ENCODE measurements around the gene CROCC. TPM values are rescaled to one million over a fixed set of nuclear protein-coding genes. Genes with fewer than 3 reads are reported as not detected.
"Not testable (repeated sequence)": the region's sequence is repeated elsewhere in the genome, so short reads cannot be mapped to it uniquely, and the experiment has no call there.

The CROCC gene
- total RNA-seq, 2 donors from 2014 or later: 6.5 to 9.2 TPM

DNA sequence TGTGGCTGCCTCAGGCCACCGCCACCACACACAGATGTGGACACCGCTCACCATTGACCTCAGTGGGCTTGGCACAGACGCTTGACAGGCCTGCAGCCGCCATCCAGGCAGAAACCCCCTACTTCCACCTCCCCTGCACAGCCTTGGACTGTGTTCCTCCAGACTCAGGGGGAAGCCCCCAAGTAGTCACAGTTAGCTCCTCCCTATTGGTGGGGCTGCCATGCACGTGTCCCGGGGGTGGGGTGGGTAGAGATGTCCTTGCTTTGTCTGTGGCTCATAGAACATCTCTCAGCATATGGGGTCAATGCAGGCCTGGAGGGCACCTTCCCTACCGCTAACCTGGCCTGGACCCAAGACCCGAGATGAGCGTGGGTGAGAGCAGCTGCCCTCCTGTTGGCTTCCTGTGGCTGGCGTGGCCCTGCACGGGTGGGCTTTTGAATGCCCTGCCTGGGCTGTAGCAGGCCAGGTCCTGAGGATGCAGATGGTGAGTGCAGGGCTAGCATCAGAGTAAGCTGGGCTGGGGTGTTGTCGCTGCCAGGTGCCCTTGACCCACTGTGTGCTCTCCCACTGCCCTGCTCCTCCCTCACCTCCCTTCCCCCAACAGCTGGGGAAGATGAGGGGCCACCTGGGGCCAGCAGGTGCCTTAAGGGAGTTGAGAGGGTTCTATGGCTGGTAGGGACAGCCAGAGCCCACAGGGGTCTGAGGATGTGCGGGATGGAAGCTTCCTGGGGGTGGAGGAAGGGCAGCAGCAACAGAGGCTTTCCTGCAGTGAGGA is 6.2 kb downstream of the CROCC start:
- ATAC-seq (no peak), DNase-seq (no peak)
- intact Hi-C loops (cut with DNase I): no loop called here

GRCh38 chr1:16929146-16930041 is 7.7 kb downstream of the CROCC start:
- ATAC-seq; DNase-seq; intact Hi-C loops (cut with DNase I): not testable (repeated sequence)

DNA sequence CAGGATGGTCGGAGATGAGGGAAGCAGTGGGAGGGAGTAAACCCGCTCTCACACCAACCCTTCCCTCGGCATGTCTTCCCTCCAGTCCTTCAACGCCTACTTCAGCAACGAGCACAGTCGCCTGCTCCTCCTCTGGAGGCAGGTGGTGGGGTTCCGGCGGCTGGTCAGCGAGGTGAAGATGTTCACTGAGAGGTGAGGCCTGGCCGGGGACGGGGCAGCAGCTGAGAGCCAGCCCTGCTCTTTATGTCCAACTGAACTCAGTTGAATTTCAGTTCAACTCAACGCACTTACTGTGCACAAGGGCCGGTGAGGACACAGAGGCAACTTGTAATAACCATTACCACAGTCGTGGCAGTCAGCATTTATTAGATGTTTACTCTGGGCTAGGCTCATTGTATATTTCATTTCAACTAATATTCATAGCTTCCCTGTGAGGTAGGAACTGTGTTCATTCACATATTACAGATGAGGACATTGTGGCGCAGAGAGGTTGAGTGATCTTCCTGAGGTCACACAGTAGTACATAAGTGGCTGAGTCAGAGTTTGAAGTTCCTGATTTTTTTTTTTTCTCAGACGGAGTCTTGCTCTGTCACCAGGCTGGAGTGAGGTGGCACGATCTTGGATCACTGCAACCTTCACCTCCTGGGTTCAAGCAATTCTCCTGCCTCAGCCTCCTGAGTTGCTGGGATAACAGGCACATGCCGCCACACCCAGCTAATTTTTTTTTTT is 9.6 kb downstream of the CROCC start:
- intact Hi-C loops (cut with DNase I); ATAC-seq; DNase-seq: not testable (repeated sequence)

DNA sequence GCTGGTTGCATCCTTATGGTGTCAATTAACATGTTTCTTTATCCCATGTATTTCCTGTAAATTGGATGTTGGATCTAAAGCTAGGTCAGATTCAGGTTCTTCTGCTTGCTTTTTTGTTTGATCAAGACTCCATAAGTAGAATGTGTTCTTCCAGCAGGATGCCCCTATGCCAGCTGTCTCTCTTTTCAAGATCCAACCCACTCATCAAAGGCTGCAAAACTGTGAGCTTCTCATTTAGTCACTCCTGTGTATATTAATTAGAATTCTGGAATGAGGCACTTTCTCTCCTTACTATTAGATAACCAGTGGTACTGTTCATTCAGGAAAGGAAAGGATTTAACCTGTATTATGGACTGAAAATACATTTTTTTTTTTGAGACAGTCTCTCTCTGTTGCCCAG is 12.2 kb downstream of the CROCC start:
- DNase-seq; ATAC-seq; intact Hi-C loops (cut with DNase I): not testable (repeated sequence)

DNA sequence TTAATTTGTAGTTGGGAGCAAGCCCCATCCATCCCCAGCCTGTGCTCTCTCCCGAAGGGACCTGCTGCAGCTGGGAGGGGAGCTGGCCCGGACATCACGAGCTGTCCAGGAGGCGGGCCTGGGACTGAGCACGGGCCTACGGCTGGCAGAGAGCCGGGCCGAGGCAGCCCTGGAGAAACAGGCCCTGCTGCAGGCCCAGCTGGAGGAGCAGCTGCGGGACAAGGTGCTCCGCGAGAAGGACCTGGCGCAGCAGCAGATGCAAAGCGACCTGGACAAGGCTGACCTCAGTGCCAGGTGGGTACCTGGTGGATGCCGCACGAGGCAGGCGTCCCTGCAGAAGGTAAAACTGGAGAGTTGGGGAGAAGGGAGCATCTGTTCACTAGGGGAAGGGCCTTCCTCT is 14.8 kb downstream of the CROCC start:
- DNase-seq; intact Hi-C loops (cut with DNase I); ATAC-seq: not testable (repeated sequence)

GRCh38 chr1:16938351-16939321 is 16.9 kb downstream of the CROCC start:
- ATAC-seq (peak; percentile 17 to 33), DNase-seq (no peak)
- intact Hi-C loops (cut with DNase I): no loop called here

GRCh38 chr1:16939386-16940180 is 17.9 kb downstream of the CROCC start:
- DNase-seq; intact Hi-C loops (cut with DNase I): not testable (repeated sequence)
- peak; percentile 19 to 45 for ATAC-seq

- ATAC-seq (no peak), DNase-seq (no peak)
- intact Hi-C loops (cut with DNase I): no loop called here
Observed at GRCh38 chr1:16944038-16944437, 22.3 kb downstream of the CROCC start.

DNA sequence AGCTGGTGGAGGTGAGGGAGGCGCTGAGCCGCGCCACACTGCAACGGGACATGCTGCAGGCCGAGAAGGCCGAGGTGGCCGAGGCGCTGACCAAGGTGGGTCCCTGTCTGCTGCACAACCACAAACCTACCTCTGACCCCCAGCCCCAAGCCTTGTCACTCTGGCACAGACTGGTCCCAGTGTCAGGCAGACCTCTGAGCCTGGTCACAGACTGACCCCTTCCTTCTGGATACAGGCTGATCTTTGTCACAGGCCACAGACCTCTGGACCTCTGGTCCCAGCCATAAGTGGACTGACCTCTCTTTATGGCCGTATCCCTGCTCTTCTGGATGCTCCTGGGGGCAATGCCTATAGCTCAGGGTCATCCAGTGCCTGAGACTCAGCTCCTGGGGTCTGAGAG is 23.8 kb downstream of the CROCC start:
- intact Hi-C loops (cut with DNase I); DNase-seq: not testable (repeated sequence)
- ATAC-seq: peak; percentile 3 to 8

DNA sequence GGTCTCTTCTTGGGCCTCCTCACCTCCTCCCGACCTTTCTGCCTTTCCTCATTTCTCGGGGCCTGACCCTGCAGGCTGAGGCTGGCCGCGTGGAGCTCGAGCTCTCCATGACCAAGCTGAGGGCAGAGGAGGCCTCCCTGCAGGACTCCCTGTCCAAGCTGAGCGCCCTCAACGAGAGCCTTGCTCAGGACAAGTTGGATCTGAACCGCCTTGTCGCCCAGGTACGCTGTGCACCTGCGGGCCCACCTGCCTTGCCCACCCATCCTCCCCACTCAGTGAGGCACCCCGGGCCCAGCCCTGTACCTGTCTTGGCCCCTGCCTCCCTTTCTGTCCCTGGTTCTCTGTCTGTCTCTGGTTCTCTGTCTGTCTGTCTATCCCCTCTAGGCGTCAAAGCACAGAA is 24.5 kb downstream of the CROCC start:
- intact Hi-C loops (cut with DNase I); DNase-seq; ATAC-seq: not testable (repeated sequence)

DNA sequence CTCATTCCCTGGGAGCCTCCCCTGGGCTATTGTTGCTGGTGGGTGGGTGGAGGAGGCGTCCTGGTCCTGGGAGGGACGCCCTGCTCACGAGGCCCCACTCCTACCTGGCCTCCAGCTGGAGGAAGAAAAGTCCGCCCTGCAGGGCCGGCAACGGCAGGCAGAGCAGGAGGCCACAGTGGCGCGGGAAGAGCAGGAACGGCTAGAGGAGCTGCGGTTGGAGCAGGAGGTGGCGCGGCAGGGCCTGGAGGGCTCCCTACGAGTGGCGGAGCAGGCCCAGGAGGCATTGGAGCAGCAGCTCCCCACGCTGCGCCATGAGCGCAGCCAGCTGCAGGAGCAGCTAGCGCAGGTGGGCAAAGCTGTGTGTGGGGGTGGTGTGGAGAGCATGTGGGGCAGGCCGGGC is 24.9 kb downstream of the CROCC start:
- DNase-seq: no peak
- intact Hi-C loops (cut with DNase I): no loop called here
- ATAC-seq: no peak

- intact Hi-C loops (cut with DNase I); DNase-seq; ATAC-seq: not testable (repeated sequence)
Observed at GRCh38 chr1:16948282-16948891, 26.7 kb downstream of the CROCC start.

DNA sequence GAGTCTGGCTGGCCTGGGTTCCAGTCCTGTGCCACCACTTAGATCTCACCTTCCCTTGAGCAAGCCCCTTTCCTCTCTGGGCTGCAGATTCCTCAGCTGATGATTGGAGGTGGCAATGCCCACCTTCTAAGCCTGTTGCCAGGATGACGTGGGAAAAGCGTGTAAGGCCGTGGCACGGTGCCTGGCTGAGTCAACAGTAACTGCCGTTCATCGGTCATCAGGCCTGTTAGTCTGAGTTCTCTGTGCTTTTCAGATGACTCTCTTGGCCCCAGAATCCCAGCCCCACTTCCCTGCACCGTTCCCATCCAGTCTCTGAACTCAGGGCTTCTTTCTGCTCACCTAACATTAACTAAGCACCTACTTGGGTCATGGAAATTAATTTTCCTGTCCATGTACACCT is 27.3 kb downstream of the CROCC start:
- DNase-seq; intact Hi-C loops (cut with DNase I): not testable (repeated sequence)
- peak in 1 of 2 donors; percentile 8 for ATAC-seq

DNA sequence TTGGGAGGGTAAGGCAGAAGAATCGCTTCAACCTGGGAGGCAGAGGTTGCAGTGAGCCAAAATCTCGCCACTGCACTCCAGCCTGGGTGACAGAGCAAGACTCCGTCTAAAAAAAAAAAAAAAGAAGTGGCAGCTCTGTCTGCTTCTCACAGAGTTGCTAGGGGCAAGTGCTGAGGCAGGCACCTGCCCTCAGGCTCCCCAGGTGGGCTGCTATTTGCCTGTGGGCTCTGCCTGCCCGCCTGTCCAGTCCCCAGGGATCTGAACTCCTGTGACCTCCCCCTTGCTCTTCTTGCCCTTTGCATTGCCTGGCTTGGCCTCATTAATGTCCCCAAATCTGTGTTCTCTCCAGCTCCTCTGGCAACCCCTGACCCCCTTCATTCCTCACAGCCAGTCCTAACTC is 30.6 kb downstream of the CROCC start:
- intact Hi-C loops (cut with DNase I); ATAC-seq; DNase-seq: not testable (repeated sequence)

DNA sequence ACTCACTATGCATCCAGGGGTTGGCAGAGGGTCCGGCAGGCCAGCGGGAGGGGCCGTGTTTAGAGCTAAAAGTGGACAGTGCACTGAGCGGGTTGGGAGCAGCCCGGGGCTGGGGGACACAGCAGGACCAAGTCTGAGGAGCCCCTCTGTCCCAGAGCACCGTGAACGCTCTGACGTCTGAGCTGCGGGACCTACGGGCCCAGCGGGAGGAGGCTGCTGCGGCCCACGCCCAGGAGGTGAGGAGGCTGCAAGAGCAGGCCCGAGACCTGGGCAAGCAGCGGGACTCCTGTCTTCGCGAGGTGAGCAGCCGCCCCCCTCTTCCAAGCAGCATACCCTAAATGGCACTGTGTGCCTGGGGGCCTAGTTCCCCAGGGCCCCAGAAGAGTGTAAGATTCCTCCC is 32.8 kb downstream of the CROCC start:
- ATAC-seq: no peak
- intact Hi-C loops (cut with DNase I): no loop called here
- no peak for DNase-seq

DNA sequence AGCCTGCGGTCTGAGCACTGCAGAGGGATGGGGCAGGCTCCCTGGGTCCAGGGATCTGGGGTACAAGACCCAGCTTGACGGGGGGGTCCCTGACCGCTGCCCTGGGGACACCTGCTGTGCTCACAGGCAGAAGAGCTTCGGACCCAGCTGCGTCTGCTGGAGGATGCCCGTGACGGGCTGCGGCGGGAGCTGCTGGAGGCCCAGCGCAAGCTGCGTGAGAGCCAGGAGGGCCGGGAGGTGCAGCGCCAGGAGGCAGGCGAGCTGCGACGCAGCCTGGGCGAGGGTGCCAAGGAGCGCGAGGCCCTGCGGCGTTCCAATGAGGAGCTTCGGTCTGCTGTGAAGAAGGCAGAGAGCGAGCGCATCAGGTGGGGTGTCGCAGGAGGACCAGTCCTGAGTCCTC is 33.5 kb downstream of the CROCC start:
- DNase-seq (no peak), ATAC-seq (no peak)
- intact Hi-C loops (cut with DNase I): loop anchor here in 1 of 2 donors (5.0 kb wide), 1 partner anchor 92 kb away; no protein-coding TSS in a partner anchor

DNA sequence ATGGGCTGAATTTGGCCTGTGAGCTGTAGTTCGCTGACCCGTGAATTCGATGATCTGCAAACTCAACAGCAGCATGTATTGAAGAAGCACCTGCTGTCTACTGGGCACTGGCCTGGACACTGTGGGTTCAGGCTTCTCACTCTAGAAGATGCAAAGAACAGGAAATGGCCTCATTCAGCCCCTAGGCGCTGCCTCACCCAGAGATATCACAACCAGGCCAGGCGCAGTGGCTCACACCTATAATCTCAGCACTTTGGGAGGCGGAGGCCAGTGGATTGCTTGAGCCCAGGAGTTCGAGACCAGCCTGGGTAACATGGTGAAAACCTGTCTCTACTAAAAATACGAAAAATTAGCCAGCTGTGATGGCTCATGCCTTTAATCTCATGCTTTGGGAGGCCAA is 35.0 kb downstream of the CROCC start:
- intact Hi-C loops (cut with DNase I): loop anchor here in 1 of 2 donors (5.0 kb wide), 1 partner anchor 91 kb away; no protein-coding TSS in a partner anchor
- ATAC-seq (no peak), DNase-seq (no peak)

Measured in left cardiac atrium (tissue), 4 donors.